ENCODE results near the gene MFAP3.

Gene MFAP3

GRCh38 chr5:154081246-154081645, 42.5 kb downstream of the MFAP3 start:
- TF ChIP-seq SNAI2 (CRISPR knock-in tag; IDR thresholded peaks at IDR 0.05) (no peak), TCF4 (CRISPR knock-in tag; IDR thresholded peaks at IDR 0.05; ENCODE audit: borderline replicate concordance) (no peak), GLIS3 (CRISPR knock-in tag; IDR thresholded peaks at IDR 0.05) (no peak), BACH2 (CRISPR knock-in tag; IDR thresholded peaks at IDR 0.05; ENCODE audit: borderline replicate concordance) (no peak), ZNF565 (CRISPR knock-in tag; conservative IDR thresholded peaks at IDR 0.05; ENCODE audit: low read depth) (no peak), ISL1 (CRISPR knock-in tag; IDR thresholded peaks at IDR 0.05) (no peak), ZFP3 (CRISPR knock-in tag; IDR thresholded peaks at IDR 0.05) (no peak), TOX (CRISPR knock-in tag; IDR thresholded peaks at IDR 0.05; ENCODE audit: borderline replicate concordance) (no peak), CSDC2 (CRISPR knock-in tag; IDR thresholded peaks at IDR 0.05) (no peak), POU6F1 (CRISPR knock-in tag; IDR thresholded peaks at IDR 0.05; ENCODE audit: borderline replicate concordance, low read depth) (no peak), TSHZ2 (CRISPR knock-in tag; IDR thresholded peaks at IDR 0.05) (no peak), OSR1 (CRISPR knock-in tag; IDR thresholded peaks at IDR 0.05) (no peak), ZNF70 (CRISPR knock-in tag; IDR thresholded peaks at IDR 0.05) (no peak), ZFP30 (CRISPR knock-in tag; IDR thresholded peaks at IDR 0.05) (no peak), ZC3H10 (CRISPR knock-in tag; IDR thresholded peaks at IDR 0.05) (no peak), ESRRG (CRISPR knock-in tag; IDR thresholded peaks at IDR 0.05) (no peak)
- TF ChIP-seq, protein P1, sequence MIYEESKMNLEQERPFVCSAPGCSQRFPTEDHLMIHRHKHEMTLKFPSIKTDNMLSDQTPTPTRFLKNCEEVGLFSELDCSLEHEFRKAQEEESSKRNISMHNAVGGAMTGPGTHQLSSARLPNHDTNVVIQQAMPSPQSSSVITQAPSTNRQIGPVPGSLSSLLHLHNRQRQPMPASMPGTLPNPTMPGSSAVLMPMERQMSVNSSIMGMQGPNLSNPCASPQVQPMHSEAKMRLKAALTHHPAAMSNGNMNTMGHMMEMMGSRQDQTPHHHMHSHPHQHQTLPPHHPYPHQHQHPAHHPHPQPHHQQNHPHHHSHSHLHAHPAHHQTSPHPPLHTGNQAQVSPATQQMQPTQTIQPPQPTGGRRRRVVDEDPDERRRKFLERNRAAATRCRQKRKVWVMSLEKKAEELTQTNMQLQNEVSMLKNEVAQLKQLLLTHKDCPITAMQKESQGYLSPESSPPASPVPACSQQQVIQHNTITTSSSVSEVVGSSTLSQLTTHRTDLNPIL (CRISPR knock-in tag; IDR thresholded peaks at IDR 0.05; ENCODE audit: low read depth) = no peak
- ATAC-seq = no peak

- TF ChIP-seq PPARA (CRISPR knock-in tag; IDR thresholded peaks at IDR 0.05; ENCODE audit: borderline replicate concordance) (no peak), SNAI2 (CRISPR knock-in tag; IDR thresholded peaks at IDR 0.05) (no peak), ZC3H10 (CRISPR knock-in tag; IDR thresholded peaks at IDR 0.05) (no peak), ESRRG (CRISPR knock-in tag; IDR thresholded peaks at IDR 0.05) (no peak), ZFP3 (CRISPR knock-in tag; IDR thresholded peaks at IDR 0.05) (no peak), TCF4 (CRISPR knock-in tag; IDR thresholded peaks at IDR 0.05; ENCODE audit: borderline replicate concordance) (no peak), ARNTL (CRISPR knock-in tag; IDR thresholded peaks at IDR 0.05; ENCODE audit: borderline replicate concordance, low read depth) (no peak), TOX (CRISPR knock-in tag; IDR thresholded peaks at IDR 0.05; ENCODE audit: borderline replicate concordance) (no peak), RARB (CRISPR knock-in tag; IDR thresholded peaks at IDR 0.05) (no peak), ZFP30 (CRISPR knock-in tag; IDR thresholded peaks at IDR 0.05) (no peak), OSR1 (CRISPR knock-in tag; IDR thresholded peaks at IDR 0.05) (no peak), ZNF70 (CRISPR knock-in tag; IDR thresholded peaks at IDR 0.05) (no peak)
Measured at GRCh38 chr5:154084062-154084639, 45.4 kb downstream of the MFAP3 start.

DNA sequence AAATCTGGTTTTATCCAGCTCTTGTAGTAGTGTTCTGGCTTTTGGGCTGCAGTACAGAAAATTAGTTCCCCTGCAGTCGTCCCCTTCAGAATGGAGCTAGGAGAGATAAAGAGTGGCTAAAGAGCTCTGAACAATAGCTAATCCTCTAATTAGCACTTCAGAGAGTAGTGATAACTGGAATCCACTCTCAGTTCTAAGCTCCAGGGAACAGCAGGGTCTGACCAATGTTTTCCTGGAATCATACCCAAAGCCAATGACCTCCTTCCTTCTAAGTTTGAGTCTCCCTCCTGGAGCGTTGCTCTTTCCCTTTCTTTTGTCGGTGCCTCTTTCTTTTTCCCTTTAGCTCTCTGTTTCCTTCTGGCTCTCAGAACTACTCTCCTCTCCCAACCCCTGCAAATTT, 47.4 kb downstream of the MFAP3 start:
- TF ChIP-seq ZNF565 (CRISPR knock-in tag; conservative IDR thresholded peaks at IDR 0.05; ENCODE audit: low read depth) = no peak
- no peak for TF ChIP-seq CSDC2 (CRISPR knock-in tag; IDR thresholded peaks at IDR 0.05)
- TF ChIP-seq SNAI2 (CRISPR knock-in tag; IDR thresholded peaks at IDR 0.05) = no peak
- TF ChIP-seq, protein P2, sequence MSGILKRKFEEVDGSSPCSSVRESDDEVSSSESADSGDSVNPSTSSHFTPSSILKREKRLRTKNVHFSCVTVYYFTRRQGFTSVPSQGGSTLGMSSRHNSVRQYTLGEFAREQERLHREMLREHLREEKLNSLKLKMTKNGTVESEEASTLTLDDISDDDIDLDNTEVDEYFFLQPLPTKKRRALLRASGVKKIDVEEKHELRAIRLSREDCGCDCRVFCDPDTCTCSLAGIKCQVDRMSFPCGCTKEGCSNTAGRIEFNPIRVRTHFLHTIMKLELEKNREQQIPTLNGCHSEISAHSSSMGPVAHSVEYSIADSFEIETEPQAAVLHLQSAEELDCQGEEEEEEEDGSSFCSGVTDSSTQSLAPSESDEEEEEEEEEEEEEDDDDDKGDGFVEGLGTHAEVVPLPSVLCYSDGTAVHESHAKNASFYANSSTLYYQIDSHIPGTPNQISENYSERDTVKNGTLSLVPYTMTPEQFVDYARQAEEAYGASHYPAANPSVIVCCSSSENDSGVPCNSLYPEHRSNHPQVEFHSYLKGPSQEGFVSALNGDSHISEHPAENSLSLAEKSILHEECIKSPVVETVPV (CRISPR knock-in tag; IDR thresholded peaks at IDR 0.05) = no peak
- no peak for TF ChIP-seq ZNF70 (CRISPR knock-in tag; IDR thresholded peaks at IDR 0.05)
- no peak for TF ChIP-seq ZFP30 (CRISPR knock-in tag; IDR thresholded peaks at IDR 0.05)
- TF ChIP-seq ESRRG (CRISPR knock-in tag; IDR thresholded peaks at IDR 0.05) = no peak
- TF ChIP-seq TOX (CRISPR knock-in tag; IDR thresholded peaks at IDR 0.05; ENCODE audit: borderline replicate concordance) = no peak
- TF ChIP-seq ISL1 (CRISPR knock-in tag; IDR thresholded peaks at IDR 0.05) = no peak
- no peak for TF ChIP-seq PPARA (CRISPR knock-in tag; IDR thresholded peaks at IDR 0.05; ENCODE audit: borderline replicate concordance)
- TF ChIP-seq POU6F1 (CRISPR knock-in tag; IDR thresholded peaks at IDR 0.05; ENCODE audit: borderline replicate concordance, low read depth) = no peak
- no peak for TF ChIP-seq ARNTL (CRISPR knock-in tag; IDR thresholded peaks at IDR 0.05; ENCODE audit: borderline replicate concordance, low read depth)
- TF ChIP-seq PATZ1 (CRISPR knock-in tag; IDR thresholded peaks at IDR 0.05; ENCODE audit: borderline replicate concordance) = no peak
- TF ChIP-seq BACH2 (CRISPR knock-in tag; IDR thresholded peaks at IDR 0.05; ENCODE audit: borderline replicate concordance) = no peak
- TF ChIP-seq, protein P1 (CRISPR knock-in tag; IDR thresholded peaks at IDR 0.05; ENCODE audit: low read depth) = no peak
- ATAC-seq = no peak

More at GRCh38 chr5:154084062-154084639, 45.4 kb downstream of the MFAP3 start:
- ATAC-seq = no peak
